ENCODE measurements around the gene POFUT2.

Gene POFUT2

DNA sequence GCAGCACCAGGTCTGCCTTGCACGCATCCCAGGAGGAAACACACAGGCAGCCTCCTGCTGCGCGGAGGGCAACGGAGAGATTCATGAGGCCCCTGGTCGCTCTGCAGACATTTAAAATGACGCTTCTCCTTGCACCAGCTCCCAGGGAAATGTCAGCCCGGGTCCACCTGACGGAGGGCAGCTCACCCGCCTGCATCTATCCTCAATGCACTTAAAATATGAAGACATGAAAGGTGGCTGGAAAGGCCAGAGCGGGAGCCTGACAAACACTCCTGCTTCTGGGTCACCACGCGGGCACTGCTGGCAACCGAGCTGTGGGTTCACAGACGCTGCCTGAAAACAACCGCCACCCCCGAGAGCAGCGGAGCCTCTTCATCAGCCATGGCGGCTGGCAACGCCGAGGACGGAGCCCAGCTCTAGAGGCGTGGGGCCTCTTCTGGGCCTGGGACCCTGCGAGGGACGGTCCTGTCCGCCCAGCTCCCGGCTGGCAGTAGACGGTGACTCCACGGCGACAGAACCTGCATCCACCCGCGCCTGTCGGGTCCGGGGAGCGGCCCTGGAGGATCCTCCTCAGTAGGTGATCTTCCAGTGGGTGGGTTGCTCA, 22.7 kb downstream of the POFUT2 start:
- H3K9me3 ChIP-seq (ENCODE audit: low read length) = 0 out of 2 replicates have a peak, but pooled peaks cover 3% of the 10 kb centered on the region
- H3F3A ChIP-seq (ENCODE audit: insufficient read depth, low read length) = no peaks in the 10 kb centered on the region
- H3K4me3 ChIP-seq (ENCODE audit: low read depth, low read length, poor library complexity, severe bottlenecking) = no peak overlapping the region
- no peak overlapping the region for H3K4me2 ChIP-seq (ENCODE audit: low read length)
- no peak overlapping the region for H3K9ac ChIP-seq (ENCODE audit: low read length)
- no peak overlapping the region for H3K27ac ChIP-seq (ENCODE audit: low read depth, low read length, poor library complexity, severe bottlenecking)
- no peaks in the 10 kb centered on the region for H3K27me3 ChIP-seq (ENCODE audit: insufficient read depth, low read length)
- H4K20me1 ChIP-seq (ENCODE audit: insufficient read depth, low read length) = no peaks in the 10 kb centered on the region
- no peaks in the 10 kb centered on the region for H3K9me2 ChIP-seq (ENCODE audit: low read depth, low read length)
- no peaks in the 10 kb centered on the region for H3K79me2 ChIP-seq (ENCODE audit: insufficient read depth, low read length)
- no peak overlapping the region for H2AFZ ChIP-seq (ENCODE audit: low read length)
- H3K4me1 ChIP-seq (ENCODE audit: insufficient read depth, low read length, severe bottlenecking) = peaks cover 8% of the 10 kb centered on the region
- peaks cover 49% of the 10 kb centered on the region for H3K36me3 ChIP-seq (ENCODE audit: insufficient read depth, low read length)
- TF ChIP-seq EZH2 (IDR thresholded peaks at IDR 0.05; ENCODE audit: borderline replicate concordance, low read length) = no peak
- TF ChIP-seq, protein P1, sequence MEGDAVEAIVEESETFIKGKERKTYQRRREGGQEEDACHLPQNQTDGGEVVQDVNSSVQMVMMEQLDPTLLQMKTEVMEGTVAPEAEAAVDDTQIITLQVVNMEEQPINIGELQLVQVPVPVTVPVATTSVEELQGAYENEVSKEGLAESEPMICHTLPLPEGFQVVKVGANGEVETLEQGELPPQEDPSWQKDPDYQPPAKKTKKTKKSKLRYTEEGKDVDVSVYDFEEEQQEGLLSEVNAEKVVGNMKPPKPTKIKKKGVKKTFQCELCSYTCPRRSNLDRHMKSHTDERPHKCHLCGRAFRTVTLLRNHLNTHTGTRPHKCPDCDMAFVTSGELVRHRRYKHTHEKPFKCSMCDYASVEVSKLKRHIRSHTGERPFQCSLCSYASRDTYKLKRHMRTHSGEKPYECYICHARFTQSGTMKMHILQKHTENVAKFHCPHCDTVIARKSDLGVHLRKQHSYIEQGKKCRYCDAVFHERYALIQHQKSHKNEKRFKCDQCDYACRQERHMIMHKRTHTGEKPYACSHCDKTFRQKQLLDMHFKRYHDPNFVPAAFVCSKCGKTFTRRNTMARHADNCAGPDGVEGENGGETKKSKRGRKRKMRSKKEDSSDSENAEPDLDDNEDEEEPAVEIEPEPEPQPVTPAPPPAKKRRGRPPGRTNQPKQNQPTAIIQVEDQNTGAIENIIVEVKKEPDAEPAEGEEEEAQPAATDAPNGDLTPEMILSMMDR (IDR thresholded peaks at IDR 0.05; ENCODE audit: low read length) = no peak

DNA sequence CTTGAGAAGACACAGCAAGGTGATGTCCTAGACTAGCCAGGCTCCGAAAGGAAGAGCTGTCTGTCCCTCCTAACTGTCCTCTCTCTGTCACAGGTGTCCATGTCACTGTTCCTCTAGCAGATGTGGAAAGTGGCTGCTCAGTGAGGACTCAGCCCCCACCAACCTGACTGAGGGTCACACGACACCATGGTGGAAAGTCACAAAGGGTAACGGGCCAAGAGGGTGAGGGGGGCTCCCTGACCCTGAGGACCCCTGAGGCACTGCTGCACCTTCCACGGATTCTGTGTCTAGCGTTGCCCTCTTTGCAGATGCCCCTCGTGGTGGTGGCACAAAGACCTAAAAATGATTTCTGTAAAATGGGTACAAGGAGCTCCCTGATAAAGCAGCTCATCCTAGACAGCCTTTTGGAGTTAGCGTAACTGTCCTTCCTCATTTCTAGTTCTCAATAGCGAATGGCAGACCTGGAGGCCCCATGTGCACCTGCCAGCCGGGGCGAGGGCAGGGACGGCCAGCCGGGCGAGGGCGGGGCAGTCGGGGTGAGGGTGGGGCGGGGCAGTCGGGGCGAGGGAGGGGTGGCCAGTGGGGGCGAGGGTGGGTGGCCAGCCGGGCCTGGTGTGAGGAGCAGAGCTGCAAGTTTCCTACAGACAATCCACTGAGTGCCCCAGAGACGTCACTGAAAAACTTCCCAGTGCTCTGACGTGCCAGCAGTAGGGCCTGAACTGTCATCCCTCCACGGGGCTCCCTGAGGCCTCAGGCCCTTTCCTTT, 23.4 kb downstream of the POFUT2 start:
- no peaks in the 10 kb centered on the region for H4K20me1 ChIP-seq (ENCODE audit: insufficient read depth, low read length)
- peaks cover 43% of the 10 kb centered on the region for H3K36me3 ChIP-seq (ENCODE audit: insufficient read depth, low read length)
- peaks cover 8% of the 10 kb centered on the region for H3K4me1 ChIP-seq (ENCODE audit: insufficient read depth, low read length, severe bottlenecking)
- H3K27ac ChIP-seq (ENCODE audit: low read depth, low read length, poor library complexity, severe bottlenecking) = no peak overlapping the region
- H3K9ac ChIP-seq (ENCODE audit: low read length) = no peak overlapping the region
- H3K9me2 ChIP-seq (ENCODE audit: low read depth, low read length) = no peaks in the 10 kb centered on the region
- H3K79me2 ChIP-seq (ENCODE audit: insufficient read depth, low read length) = no peaks in the 10 kb centered on the region
- no peaks in the 10 kb centered on the region for H3K27me3 ChIP-seq (ENCODE audit: insufficient read depth, low read length)
- no peak overlapping the region for H3K4me3 ChIP-seq (ENCODE audit: low read depth, low read length, poor library complexity, severe bottlenecking)
- no peaks in the 10 kb centered on the region for H3K9me3 ChIP-seq (ENCODE audit: low read length)
- H3F3A ChIP-seq (ENCODE audit: insufficient read depth, low read length) = no peaks in the 10 kb centered on the region
- TF ChIP-seq EZH2 (IDR thresholded peaks at IDR 0.05; ENCODE audit: borderline replicate concordance, low read length) = no peak
- TF ChIP-seq, protein P1 (IDR thresholded peaks at IDR 0.05; ENCODE audit: low read length) = no peak
- H3K4me2 ChIP-seq (ENCODE audit: low read length) = no peak overlapping the region
- no peak overlapping the region for H2AFZ ChIP-seq (ENCODE audit: low read length)

DNA sequence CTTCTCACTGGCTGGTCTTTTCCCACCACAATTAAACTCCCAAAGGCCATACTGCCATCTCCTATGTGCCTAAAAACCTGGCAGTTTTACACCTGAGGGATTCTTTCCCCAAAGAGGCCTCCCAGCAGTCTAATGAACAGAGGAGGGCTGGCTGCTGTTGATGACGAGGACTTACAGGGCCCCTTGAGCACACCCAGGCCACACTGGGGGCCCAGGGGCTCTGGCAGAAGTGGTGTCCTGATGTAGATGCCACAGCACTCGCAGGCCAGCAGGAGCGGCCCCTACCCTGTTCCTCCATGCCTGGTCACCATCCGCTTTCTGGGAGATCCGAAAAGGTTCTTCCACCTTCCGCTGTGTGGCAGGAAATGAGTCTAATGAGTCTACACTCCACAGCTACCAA, 24.2 kb downstream of the POFUT2 start:
- Histone ChIP-seq H3F3A (ENCODE audit: insufficient read depth, low read length) (no peaks in the 10 kb centered on the region), H3K27ac (ENCODE audit: low read depth, low read length, poor library complexity, severe bottlenecking) (no peak overlapping the region), H3K36me3 (ENCODE audit: insufficient read depth, low read length) (peaks cover 43% of the 10 kb centered on the region), H2AFZ (ENCODE audit: low read length) (no peak overlapping the region), H3K4me2 (ENCODE audit: low read length) (no peak overlapping the region), H3K4me3 (ENCODE audit: low read depth, low read length, poor library complexity, severe bottlenecking) (no peak overlapping the region), H3K9ac (ENCODE audit: low read length) (no peak overlapping the region), H3K27me3 (ENCODE audit: insufficient read depth, low read length) (no peaks in the 10 kb centered on the region), H3K4me1 (ENCODE audit: insufficient read depth, low read length, severe bottlenecking) (peaks cover 8% of the 10 kb centered on the region), H3K9me2 (ENCODE audit: low read depth, low read length) (no peaks in the 10 kb centered on the region), H3K9me3 (ENCODE audit: low read length) (no peaks in the 10 kb centered on the region), H3K79me2 (ENCODE audit: insufficient read depth, low read length) (no peaks in the 10 kb centered on the region), H4K20me1 (ENCODE audit: insufficient read depth, low read length) (no peaks in the 10 kb centered on the region)
- TF ChIP-seq, protein P1 (IDR thresholded peaks at IDR 0.05; ENCODE audit: low read length) = no peak
- TF ChIP-seq EZH2 (IDR thresholded peaks at IDR 0.05; ENCODE audit: borderline replicate concordance, low read length) = no peak

Data from OCI-LY1 (cell line).